HepG2 (cell line): ENCODE measurements around the gene SYNJ2. TPM values are rescaled to one million over a fixed set of nuclear protein-coding genes. Genes with fewer than 3 reads are reported as not detected.
A peak's percentile ranks its signal among the peaks of the same experiment; 100 is the strongest.

Experiments
- ARHGAP35 ChIP-seq: sonication (generic); formaldehyde crosslinking; IDR thresholded peaks from 2 replicates; pipeline ENCODE4 v1.9.0; 2022; ENCODE audit warnings: mild to moderate bottlenecking, inconsistent platforms, moderate library complexity, missing genetic modification reagents, borderline replicate concordance
- DR1 ChIP-seq: sonication (generic); formaldehyde crosslinking; IDR thresholded peaks from 2 replicates; pipeline ENCODE4 v1.8.0; 2021; ENCODE audit warnings: mild to moderate bottlenecking, missing genetic modification reagents, inconsistent platforms
- KLF11 ChIP-seq: IDR thresholded peaks from 2 replicates; pipeline ENCODE4 v1.6.1; 2016; ENCODE audit warnings: missing compliant biosample characterization
- KLF12 ChIP-seq: sonication (generic); formaldehyde crosslinking; IDR thresholded peaks from 2 replicates; pipeline ENCODE4 v1.4.0; 2020; ENCODE audit warnings: missing genetic modification reagents, borderline replicate concordance
- PRMT3 ChIP-seq: sonication (generic); formaldehyde crosslinking; IDR thresholded peaks from 2 replicates; pipeline ENCODE4 v1.8.1; 2022; ENCODE audit warnings: low read depth, mild to moderate bottlenecking, moderate library complexity, missing genetic modification reagents, borderline replicate concordance
- SMYD3 ChIP-seq: sonication (generic); formaldehyde crosslinking; IDR thresholded peaks from 2 replicates; pipeline ENCODE4 v1.8.1; 2023; ENCODE audit warnings: mild to moderate bottlenecking, missing genetic modification reagents
- ZEB1 ChIP-seq: IDR thresholded peaks from 2 replicates; pipeline ENCODE4 v1.6.1; 2012; ENCODE audit warnings: mild to moderate bottlenecking, low read depth, inconsistent platforms; ENCODE audit not compliant: insufficient replicate concordance
- ZNF124 ChIP-seq: sonication (generic); formaldehyde crosslinking; IDR thresholded peaks from 2 replicates; pipeline ENCODE4 v1.4.0; 2020; ENCODE audit warnings: missing genetic modification reagents
- ZNF232 ChIP-seq: sonication (generic); formaldehyde crosslinking; IDR thresholded peaks from 2 replicates; pipeline ENCODE4 v1.4.0; 2020; ENCODE audit warnings: missing genetic modification reagents, borderline replicate concordance
- ZNF556 ChIP-seq: sonication (generic); formaldehyde crosslinking; IDR thresholded peaks from 2 replicates; pipeline ENCODE4 v1.4.0; 2020; ENCODE audit warnings: mild to moderate bottlenecking, missing genetic modification reagents, borderline replicate concordance
- ZNF615 ChIP-seq: sonication (generic); formaldehyde crosslinking; IDR thresholded peaks from 2 replicates; pipeline ENCODE4 v1.5.0; 2020; ENCODE audit warnings: mild to moderate bottlenecking, missing genetic modification reagents, borderline replicate concordance
- ZNF644 ChIP-seq: IDR thresholded peaks from 2 replicates; pipeline ENCODE4 v1.6.1; 2016; ENCODE audit warnings: low read depth
- ZNF652 ChIP-seq: IDR thresholded peaks from 2 replicates; pipeline ENCODE4 v1.6.1; 2016; ENCODE audit warnings: low read depth, borderline replicate concordance
- ZNF670 ChIP-seq: sonication (generic); formaldehyde crosslinking; IDR thresholded peaks from 2 replicates; pipeline ENCODE4 v1.8.0; 2022; ENCODE audit warnings: mild to moderate bottlenecking, missing genetic modification reagents, borderline replicate concordance
- ZNF891 ChIP-seq: sonication (generic); formaldehyde crosslinking; IDR thresholded peaks from 2 replicates; pipeline ENCODE4 v1.5.0; 2020; ENCODE audit warnings: mild to moderate bottlenecking, missing genetic modification reagents
- polyA plus RNA-seq, 8 experiments: library from polyadenylated mRNA; depleted of rRNA in 3 of 8; stranded (reverse) in 7 of 8; unstranded in 1 of 8; fragments of >200 nt; fragmentation: Illumina TruSeq in 4 of 8; extraction: Trizol in 4 of 8; gene quantifications; 2 replicates each; pipeline versions ENCODE4 v1.2.1 to v1.2.3, GENCODE V29; 2011 to 2016; ENCODE audit warnings: low read depth in 4 of 8, missing spikeins in 1 of 8, mixed read lengths in 1 of 8; ENCODE audit not compliant: insufficient read depth in 1 of 8
- total RNA-seq, 5 experiments: library from RNA; depleted of rRNA; stranded (reverse); fragments of >200 nt; fragmentation: Illumina TruSeq; extraction: Trizol; gene quantifications; 2 replicates each; pipeline ENCODE4 v1.2.3, GENCODE V29; 2016; ENCODE audit warnings: low read depth in 1 of 5
- TF ChIP-seq, protein P1 (sequence below): fragments of 450-650 bp; IDR thresholded peaks from 2 replicates; pipeline ENCODE4 v1.6.1; 2016
- TF ChIP-seq, protein P2 (sequence below): sonication (generic); formaldehyde crosslinking; IDR thresholded peaks from 2 replicates; pipeline ENCODE4 v1.5.0; 2020; ENCODE audit warnings: mild to moderate bottlenecking, missing genetic modification reagents, borderline replicate concordance
- TF ChIP-seq, protein P3 (sequence below): sonication (generic); formaldehyde crosslinking; conservative IDR thresholded peaks from 2 replicates; pipeline ENCODE4 v1.4.0; 2020; ENCODE audit warnings: missing genetic modification reagents
- TF ChIP-seq, protein P4 (sequence below): sonication (generic); formaldehyde crosslinking; IDR thresholded peaks from 2 replicates; pipeline ENCODE4 v1.8.1; 2022; ENCODE audit warnings: mild to moderate bottlenecking, missing genetic modification reagents

Gene SYNJ2
- total and polyA plus RNA-seq, 2 of the 13 experiments (the other 11 are each of a cell fraction or from before 2014, with no cell fraction given): 39.1 to 57.6 TPM

DNA sequence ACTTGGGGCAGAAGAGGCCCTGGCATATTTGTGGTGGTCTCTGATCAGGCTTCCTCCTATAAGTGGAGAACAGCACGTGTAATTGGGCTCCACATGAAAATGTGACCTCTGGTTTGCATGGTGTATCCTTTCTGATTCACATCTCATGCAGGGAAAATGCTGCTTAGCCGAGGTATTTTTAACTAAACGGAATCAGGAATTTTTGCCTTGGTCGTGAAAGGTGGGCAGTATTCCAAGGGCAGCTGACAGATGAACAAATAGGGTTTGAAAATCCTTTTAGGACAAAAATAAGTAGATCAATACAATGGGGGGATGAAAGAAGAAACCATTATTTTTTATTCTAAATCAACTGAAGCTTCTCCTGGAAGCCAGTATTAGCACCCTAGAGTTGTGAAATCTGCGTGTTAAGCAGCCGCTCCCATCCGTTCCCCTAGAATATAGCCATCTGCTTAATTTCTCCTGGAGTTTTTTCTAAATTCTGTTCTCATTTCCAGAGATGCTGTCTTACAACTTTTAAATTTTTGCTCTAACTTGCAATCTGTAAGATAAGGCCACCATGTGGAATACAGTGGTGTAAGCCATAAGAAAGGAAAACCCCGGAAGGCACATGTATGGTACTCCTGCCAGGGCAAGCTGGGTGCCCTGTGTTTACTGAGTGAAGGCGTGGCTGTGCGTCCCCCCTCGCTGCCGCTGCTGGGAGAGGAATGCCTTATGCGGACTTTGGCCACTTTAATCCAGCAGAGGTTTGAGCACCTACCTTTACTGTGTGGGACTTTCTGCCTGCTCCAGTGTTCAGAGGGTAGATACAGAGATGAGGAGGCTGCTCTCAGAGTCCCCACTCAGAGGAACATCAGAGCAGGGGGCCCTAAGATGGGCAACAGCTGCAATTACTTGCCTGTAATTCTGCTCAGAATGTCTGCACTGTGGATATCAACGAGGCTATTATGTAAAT, 52.4 kb downstream of the SYNJ2 start (continued):
- TF ChIP-seq ZNF124 (CRISPR knock-in tag): 0 out of 2 replicates have a peak, but pooled peaks have one; percentile 48
- peak; percentile 87; the same call in 1 of the 2 replicates for TF ChIP-seq KLF11 (CRISPR knock-in tag)
- peak; percentile 97 for TF ChIP-seq KLF12 (CRISPR knock-in tag)
- TF ChIP-seq ZNF615 (CRISPR knock-in tag): peak; percentile 90; the same call in 1 of the 2 replicates
- TF ChIP-seq, protein P1, sequence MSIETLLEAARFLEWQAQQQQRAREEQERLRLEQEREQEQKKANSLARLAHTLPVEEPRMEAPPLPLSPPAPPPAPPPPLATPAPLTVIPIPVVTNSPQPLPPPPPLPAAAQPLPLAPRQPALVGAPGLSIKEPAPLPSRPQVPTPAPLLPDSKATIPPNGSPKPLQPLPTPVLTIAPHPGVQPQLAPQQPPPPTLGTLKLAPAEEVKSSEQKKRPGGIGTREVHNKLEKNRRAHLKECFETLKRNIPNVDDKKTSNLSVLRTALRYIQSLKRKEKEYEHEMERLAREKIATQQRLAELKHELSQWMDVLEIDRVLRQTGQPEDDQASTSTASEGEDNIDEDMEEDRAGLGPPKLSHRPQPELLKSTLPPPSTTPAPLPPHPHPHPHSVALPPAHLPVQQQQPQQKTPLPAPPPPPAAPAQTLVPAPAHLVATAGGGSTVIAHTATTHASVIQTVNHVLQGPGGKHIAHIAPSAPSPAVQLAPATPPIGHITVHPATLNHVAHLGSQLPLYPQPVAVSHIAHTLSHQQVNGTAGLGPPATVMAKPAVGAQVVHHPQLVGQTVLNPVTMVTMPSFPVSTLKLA: peak; percentile 70
- 0 out of 2 replicates have a peak, but pooled peaks have one; percentile 24 for TF ChIP-seq DR1 (CRISPR knock-in tag)
- TF ChIP-seq ARHGAP35 (CRISPR knock-in tag): 0 out of 2 replicates have a peak, but pooled peaks have one; percentile 26
- TF ChIP-seq, protein P2, sequence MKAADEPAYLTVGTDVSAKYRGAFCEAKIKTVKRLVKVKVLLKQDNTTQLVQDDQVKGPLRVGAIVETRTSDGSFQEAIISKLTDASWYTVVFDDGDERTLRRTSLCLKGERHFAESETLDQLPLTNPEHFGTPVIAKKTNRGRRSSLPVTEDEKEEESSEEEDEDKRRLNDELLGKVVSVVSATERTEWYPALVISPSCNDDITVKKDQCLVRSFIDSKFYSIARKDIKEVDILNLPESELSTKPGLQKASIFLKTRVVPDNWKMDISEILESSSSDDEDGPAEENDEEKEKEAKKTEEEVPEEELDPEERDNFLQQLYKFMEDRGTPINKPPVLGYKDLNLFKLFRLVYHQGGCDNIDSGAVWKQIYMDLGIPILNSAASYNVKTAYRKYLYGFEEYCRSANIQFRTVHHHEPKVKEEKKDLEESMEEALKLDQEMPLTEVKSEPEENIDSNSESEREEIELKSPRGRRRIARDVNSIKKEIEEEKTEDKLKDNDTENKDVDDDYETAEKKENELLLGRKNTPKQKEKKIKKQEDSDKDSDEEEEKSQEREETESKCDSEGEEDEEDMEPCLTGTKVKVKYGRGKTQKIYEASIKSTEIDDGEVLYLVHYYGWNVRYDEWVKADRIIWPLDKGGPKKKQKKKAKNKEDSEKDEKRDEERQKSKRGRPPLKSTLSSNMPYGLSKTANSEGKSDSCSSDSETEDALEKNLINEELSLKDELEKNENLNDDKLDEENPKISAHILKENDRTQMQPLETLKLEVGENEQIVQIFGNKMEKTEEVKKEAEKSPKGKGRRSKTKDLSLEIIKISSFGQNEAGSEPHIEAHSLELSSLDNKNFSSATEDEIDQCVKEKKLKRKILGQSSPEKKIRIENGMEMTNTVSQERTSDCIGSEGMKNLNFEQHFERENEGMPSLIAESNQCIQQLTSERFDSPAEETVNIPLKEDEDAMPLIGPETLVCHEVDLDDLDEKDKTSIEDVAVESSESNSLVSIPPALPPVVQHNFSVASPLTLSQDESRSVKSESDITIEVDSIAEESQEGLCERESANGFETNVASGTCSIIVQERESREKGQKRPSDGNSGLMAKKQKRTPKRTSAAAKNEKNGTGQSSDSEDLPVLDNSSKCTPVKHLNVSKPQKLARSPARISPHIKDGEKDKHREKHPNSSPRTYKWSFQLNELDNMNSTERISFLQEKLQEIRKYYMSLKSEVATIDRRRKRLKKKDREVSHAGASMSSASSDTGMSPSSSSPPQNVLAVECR: peak; percentile 86; the same call in 1 of the 2 replicates
- peak; percentile 80 for TF ChIP-seq ZNF891
- peak; percentile 26; the same call in 1 of the 2 replicates for TF ChIP-seq ZNF652 (CRISPR knock-in tag)
- 0 out of 2 replicates have a peak, but pooled peaks have one; percentile 58 for TF ChIP-seq ZNF232
- no peak for TF ChIP-seq SMYD3
- TF ChIP-seq, protein P3, sequence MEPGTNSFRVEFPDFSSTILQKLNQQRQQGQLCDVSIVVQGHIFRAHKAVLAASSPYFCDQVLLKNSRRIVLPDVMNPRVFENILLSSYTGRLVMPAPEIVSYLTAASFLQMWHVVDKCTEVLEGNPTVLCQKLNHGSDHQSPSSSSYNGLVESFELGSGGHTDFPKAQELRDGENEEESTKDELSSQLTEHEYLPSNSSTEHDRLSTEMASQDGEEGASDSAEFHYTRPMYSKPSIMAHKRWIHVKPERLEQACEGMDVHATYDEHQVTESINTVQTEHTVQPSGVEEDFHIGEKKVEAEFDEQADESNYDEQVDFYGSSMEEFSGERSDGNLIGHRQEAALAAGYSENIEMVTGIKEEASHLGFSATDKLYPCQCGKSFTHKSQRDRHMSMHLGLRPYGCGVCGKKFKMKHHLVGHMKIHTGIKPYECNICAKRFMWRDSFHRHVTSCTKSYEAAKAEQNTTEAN (CRISPR knock-in tag): 0 out of 2 replicates have a peak, but pooled peaks have one; percentile 13
- peak; percentile 73 for TF ChIP-seq ZNF644 (CRISPR knock-in tag)
- TF ChIP-seq ZNF556 (CRISPR knock-in tag): peak; percentile 81; the same call in 1 of the 2 replicates
- TF ChIP-seq ZEB1: peak; percentile 29
- TF ChIP-seq ZNF670: no peak
- peak; percentile 50; the same call in 1 of the 2 replicates for TF ChIP-seq PRMT3 (CRISPR knock-in tag)
- TF ChIP-seq, protein P4, sequence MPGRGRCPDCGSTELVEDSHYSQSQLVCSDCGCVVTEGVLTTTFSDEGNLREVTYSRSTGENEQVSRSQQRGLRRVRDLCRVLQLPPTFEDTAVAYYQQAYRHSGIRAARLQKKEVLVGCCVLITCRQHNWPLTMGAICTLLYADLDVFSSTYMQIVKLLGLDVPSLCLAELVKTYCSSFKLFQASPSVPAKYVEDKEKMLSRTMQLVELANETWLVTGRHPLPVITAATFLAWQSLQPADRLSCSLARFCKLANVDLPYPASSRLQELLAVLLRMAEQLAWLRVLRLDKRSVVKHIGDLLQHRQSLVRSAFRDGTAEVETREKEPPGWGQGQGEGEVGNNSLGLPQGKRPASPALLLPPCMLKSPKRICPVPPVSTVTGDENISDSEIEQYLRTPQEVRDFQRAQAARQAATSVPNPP (CRISPR knock-in tag): 0 out of 2 replicates have a peak, but pooled peaks have one; percentile 46
